Activated CD4-positive, alpha-beta T cell treated with anti-CD3 and anti-CD28 coated beads for 48 hours (primary cell): Measurements from ENCODE around the gene TXNL4B.
A peak's percentile ranks its signal among the peaks of the same experiment; 100 is the strongest.
"Not testable (repeated sequence)": the region's sequence is repeated elsewhere in the genome, so short reads cannot be mapped to it uniquely, and the experiment has no call there.

Source experiments
- DNase-seq: peaks from one replicate; pipeline ENCODE4 v3.0.0-alpha.2; 2020

Gene TXNL4B

DNA sequence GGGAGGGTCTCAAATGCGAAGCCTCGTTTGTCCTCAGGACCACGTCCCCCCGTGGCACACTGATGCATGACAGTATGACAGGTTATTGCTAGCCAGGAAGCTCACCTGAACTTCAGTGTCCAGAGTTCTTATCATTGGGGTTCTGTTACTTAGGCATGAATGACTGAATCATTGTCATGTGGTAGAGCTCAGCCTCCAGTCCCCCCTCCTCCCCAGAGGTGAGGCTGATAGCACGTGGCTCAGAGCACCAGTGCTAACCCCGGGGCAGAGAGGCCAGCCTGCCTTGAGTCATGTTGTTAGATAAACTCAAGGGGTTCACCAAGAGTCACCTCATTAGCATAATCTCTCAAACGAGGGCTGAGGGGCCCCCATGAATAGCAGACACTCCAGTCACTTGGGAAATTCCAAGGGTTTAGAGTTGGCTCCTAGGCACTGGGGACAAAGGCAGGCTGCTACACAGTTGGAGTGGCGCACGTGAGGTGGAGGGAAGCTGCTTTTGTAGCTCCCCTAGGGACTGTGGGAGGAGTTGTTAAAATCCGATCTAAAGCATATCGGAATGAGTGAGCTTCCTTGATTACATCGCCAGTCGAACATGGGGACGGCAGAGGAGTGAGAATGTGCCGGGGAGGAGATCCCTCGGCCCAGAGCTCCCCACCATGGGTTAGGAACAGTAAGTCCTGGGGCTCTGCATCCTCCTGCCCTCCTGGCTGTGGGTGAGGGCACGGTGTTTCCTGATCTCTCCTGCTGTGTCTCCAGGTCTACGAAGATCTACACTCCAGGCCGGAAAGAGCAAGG lies 18.4 kb upstream of the TXNL4B start:
- DNase-seq, result no peak

DNA sequence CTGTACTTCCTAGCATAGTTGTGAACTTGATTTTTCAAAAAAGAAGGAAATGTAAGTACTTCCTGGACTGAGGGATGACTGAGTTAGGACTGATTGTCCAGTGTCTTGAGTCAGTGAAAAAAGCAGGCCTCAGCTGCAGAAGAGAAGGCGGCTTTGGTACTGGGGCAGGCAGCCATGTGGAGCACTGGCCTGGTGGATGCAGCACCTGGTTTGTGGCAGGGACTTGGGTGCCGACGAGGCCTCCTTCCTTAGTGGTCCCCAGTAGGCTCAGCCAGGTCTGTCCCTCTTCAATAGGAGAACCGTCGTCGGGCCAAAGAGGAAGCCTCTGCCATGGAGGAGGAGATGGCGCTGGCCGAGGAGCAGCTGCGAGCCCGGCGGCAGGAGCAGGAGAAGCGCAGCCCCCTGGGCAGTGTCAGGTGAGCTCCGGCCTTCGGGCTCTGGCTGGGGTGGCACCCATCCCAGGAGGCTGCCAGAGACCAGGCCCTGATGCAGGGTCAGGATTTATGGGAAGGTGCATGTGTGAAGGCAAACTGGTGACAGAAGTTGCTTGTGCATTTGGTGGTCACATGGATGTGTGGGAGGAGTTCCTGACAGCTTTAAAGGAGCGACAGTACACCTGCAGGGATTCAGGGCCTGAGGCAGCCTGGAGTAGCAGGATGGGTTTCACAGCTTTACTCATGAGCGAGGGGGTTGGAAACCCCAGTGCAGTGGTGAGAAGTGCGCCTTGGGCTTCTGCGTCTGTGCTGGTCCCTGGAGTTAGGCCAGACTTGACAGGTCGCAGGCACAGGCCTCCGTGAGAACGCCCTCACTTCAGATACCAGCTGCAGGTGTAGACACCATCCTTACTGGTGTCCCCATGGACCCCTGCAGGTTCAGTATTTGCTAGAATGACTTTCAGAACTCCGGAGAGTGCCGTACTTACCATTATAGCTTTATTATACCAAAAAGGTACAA lies 17.5 kb upstream of the TXNL4B start:
- DNase-seq, result no peak

- no peak for DNase-seq
Measured at GRCh38 chr16:72109966-72110530, 16.6 kb upstream of the TXNL4B start.

DNA sequence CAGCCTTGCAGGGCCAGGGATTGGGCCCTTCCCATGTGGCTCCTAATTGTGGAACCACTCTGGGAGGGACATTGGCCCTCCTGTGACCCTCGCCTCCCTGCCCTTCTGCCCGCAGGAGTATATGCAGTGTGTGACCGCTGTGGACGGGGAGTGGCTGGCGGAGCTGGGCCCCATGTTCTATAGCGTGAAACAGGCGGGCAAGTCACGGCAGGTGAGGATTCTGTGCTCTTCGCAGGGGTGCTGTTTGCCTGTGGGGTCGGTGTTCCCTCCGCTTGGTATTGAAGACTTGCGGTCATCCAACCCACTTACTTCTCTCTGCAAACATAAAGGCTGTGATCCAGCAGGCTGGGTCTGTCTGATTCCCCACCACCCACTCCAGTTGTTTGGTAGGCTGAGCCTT lies 15.9 kb upstream of the TXNL4B start:
- DNase-seq, result no peak

DNA sequence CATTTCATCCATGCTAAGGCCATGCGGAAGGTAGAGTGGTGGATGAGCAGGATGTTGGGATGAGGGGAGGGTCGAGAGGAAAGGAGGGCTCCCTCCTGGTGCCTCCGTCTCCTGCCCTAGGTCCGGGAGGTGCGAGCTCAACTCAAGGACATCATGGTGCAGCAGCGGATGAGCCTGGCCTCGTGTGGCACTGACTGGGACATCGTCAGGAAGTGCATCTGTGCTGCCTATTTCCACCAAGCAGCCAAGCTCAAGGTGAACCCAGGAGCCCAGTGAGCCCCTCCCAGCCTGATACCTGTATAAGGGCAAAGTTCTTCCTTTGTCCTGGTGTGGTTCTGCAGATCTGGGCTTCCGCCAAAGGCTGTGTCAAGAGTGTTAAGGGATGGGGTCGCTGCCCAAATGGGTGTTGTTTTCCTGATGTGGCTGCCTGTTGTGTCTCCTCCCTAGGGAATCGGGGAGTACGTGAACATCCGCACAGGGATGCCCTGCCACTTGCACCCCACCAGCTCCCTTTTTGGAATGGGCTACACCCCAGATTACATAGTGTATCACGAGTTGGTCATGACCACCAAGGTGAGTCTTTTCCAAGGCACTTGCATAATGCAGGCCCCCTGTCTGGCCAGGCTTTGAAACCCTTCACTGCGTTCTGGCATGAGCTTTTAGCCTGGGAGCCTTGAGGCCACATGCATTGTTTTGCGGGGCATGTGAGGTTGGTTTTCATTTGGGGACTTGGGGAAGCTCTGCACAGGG lies 15.1 kb upstream of the TXNL4B start:
- no peak for DNase-seq

DNA sequence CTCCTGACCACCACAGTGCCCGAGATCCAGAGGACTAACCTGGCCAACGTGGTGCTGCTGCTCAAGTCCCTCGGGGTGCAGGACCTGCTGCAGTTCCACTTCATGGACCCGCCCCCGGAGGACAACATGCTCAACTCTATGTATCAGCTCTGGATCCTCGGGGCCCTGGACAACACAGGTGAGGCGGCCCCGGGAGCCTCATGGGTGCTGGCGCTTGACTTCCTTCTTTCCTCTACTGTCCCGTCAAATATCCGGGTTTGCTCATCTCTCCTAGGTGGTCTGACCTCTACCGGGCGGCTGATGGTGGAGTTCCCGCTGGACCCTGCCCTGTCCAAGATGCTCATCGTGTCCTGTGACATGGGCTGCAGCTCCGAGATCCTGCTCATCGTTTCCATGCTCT lies 14.0 kb upstream of the TXNL4B start:
- no peak for DNase-seq

GRCh38 chr16:72105978-72106377 lies 12.6 kb upstream of the TXNL4B start:
- no peak for DNase-seq

- DNase-seq, result no peak
Measured at GRCh38 chr16:72104905-72105304, 11.5 kb upstream of the TXNL4B start.

- DNase-seq, result no peak
Measured at GRCh38 chr16:72101195-72101594, 7.8 kb upstream of the TXNL4B start.

DNA sequence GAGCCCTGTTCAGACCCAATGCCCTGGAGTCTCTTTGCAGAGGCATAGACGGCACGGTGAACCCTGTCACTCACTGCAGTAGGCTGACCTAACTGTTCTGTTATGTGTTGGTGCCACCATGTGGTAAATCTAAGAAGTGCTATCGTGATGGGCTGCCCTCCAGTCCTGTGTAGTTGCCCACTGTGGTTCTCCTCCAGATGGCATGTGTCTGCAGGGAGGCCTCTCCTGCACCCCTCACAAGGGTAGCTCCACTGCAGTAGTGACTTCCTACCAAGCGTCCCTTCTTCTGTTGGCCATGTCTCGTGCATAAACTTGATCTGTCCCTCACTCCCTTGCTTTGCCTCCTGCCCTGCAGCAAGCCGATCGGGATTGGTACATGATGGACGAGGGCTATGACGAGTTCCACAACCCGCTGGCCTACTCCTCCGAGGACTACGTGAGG lies 6.0 kb upstream of the TXNL4B start:
- DNase-seq, result peak; percentile 63

DNA sequence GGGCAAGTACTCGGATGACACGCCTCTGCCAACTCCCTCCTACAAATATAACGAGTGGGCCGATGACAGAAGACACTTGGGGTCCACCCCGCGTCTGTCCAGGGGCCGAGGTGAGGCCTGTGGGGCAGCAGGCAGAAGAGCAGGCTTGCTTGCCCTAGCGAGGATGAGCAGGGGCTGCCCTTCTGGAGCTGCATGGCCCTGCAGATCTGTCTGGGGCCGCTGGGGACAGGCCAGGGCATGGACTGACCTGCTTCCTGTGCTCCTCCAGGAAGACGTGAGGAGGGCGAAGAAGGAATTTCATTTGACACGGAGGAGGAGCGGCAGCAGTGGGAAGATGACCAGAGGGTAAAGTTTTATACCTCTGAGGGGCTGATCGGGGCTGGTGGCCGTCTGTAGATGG lies 5.5 kb upstream of the TXNL4B start:
- no peak for DNase-seq

DNA sequence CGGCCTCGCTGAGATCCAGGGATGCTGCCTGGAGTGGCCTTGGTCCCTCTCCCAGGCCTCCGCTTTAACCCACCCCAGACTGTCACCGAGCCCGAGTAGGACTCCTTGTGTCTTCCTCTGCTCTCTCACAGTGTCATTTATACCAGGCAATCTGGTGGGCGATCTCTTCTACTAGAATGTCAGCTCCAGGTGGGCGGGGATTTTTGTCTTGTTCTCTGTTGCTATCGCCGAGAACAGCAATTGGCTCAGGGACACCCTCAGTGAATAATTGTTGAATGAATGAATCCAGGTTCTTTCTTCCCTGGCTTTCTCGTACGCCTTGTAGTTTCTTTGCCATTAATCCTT lies 818 bp upstream of the TXNL4B start:
- DNase-seq, result peak; percentile 69

GRCh38 chr16:72092832-72093447 lies 480 bp downstream of the TXNL4B start:
- DNase-seq, result peak; percentile 12

DNA sequence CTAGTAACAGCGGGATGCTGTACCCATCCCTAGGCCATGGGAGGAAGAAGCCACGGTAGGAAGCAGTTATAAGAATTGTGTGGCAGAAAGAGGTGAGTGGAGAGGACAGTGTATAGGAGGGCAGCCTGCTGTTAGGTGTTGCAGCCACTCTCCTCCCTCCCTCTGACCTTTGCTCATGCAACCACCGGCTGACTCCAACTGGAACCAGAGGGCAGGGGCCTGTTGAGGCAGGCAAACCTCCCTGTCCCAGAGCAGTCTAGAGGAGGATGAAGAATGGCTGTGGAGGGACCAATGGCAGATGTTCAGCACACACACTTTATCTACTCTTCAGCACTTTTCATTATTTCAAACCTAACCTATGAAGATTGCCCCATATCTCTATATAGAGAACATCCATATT lies 2.2 kb downstream of the TXNL4B start:
- DNase-seq, result no peak

DNA sequence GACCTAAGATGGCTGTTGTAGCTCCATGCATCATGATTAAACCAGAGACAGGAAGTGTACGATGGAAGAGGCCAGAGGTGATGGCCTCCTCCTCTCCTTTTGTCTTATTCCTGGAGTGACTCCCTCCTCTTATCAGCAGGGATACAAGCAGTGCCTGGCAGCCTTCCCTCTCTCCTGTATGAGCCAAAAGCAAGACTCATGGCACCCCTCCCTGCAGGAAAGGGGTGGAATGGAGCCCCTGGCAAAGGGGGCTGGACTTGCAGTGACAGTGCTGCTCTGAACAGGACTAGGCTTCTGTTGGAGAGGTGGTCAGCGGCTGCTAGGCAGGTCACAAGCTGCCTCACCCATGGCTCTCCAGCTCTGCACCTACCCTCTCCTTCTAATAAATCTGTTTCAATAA lies 8.4 kb downstream of the TXNL4B start:
- DNase-seq, result no peak

DNA sequence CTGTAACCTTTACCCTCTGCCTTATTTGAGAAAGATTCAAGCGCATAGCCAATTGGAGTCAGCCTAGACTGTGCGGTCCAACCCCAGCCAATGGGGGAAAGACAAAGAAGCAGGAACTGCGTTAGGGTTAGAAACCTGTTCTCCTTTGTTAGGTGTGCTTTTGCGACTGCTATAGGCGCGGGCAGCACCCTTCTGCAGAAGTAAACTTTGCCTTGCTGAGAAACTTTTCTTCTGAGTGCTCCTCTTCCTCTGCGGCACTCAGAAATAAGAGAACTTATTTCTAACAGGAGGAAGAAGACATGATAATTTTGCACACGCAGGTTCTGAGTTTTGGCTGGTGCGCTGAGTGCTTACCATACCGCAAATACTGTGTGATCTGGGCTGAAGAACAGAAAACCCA lies 9.0 kb downstream of the TXNL4B start:
- no peak for DNase-seq

- DNase-seq, result no peak
Measured at GRCh38 chr16:72083778-72084404, 9.5 kb downstream of the TXNL4B start.

- DNase-seq, result not testable (repeated sequence)
Measured at GRCh38 chr16:72076991-72077706, 16.3 kb downstream of the TXNL4B start.

- DNase-seq, result not testable (repeated sequence)
Measured at GRCh38 chr16:72075067-72075466, 18.4 kb downstream of the TXNL4B start.

- no peak for DNase-seq
Measured at GRCh38 chr16:72073560-72074230, 19.7 kb downstream of the TXNL4B start.
